Kidney glomerular epithelial cell (primary cell): Measurements from ENCODE around the gene NRXN2.
"Not testable (repeated sequence)": the region's sequence is repeated elsewhere in the genome, so short reads cannot be mapped to it uniquely, and the experiment has no call there.

Experiments used
- DNase-seq: peaks from one replicate; lab custom pipeline; 2025; lab: John Stamatoyannopoulos, UW

The NRXN2 gene

GRCh38 chr11:64563966-64564365 is 159.0 kb downstream of the NRXN2 start:
- no peak for DNase-seq

GRCh38 chr11:64562723-64563351 is 160.2 kb downstream of the NRXN2 start:
- no peak for DNase-seq

- no peak for DNase-seq
Observed at GRCh38 chr11:64561984-64562722, 160.8 kb downstream of the NRXN2 start.

GRCh38 chr11:64561429-64561828 is 161.6 kb downstream of the NRXN2 start:
- DNase-seq: not testable (repeated sequence)

GRCh38 chr11:64560941-64561340 is 162.1 kb downstream of the NRXN2 start:
- DNase-seq: no peak

- no peak for DNase-seq
Observed at GRCh38 chr11:64560139-64560771, 162.7 kb downstream of the NRXN2 start.

- no peak for DNase-seq
Observed at GRCh38 chr11:64559351-64560138, 163.5 kb downstream of the NRXN2 start.

- no peak for DNase-seq
Observed at GRCh38 chr11:64558869-64559268, 164.1 kb downstream of the NRXN2 start.

- peak; percentile 21 for DNase-seq
Observed at GRCh38 chr11:64558065-64558745, 164.8 kb downstream of the NRXN2 start.

GRCh38 chr11:64556721-64557250 is 166.2 kb downstream of the NRXN2 start:
- DNase-seq: no peak
